Nephron progenitor cell (in vitro differentiated cells): ENCODE results near the gene QPCT.

ENCODE experiments used
- DNase-seq: peaks from one replicate; pipeline ENCODE4 v3.0.0; 2021
- H3K27ac Mint-ChIP-seq: 2 replicates; pipeline ENCODE4 v1.8.0; 2021; ENCODE audit warnings: mild to moderate bottlenecking, moderate library complexity, mixed read lengths
- H3K27me3 Mint-ChIP-seq: 2 replicates; pipeline ENCODE4 v1.8.0; 2021; ENCODE audit warnings: mild to moderate bottlenecking, low read depth, mixed read lengths; ENCODE audit not compliant: poor library complexity
- H3K36me3 Mint-ChIP-seq: 2 replicates; pipeline ENCODE4 v1.8.0; 2021; ENCODE audit warnings: low read depth, mixed read lengths
- H3K4me1 Mint-ChIP-seq: 2 replicates; pipeline ENCODE4 v1.8.0; 2021; ENCODE audit warnings: mixed read lengths
- H3K4me3 Mint-ChIP-seq: 2 replicates; pipeline ENCODE4 v1.8.0; 2021; ENCODE audit warnings: mild to moderate bottlenecking, moderate library complexity, mixed read lengths
- H3K9me3 Mint-ChIP-seq: 2 replicates; pipeline ENCODE4 v1.8.0; 2021; ENCODE audit warnings: mild to moderate bottlenecking, moderate library complexity, mixed read lengths
- CTCF ChIP-seq: fragments of 200-600 bp; sonication (generic); IDR thresholded peaks from 2 replicates; pipeline ENCODE4 v1.5.0; 2021; ENCODE audit warnings: antibody characterized with exemption

QPCT gene

DNA sequence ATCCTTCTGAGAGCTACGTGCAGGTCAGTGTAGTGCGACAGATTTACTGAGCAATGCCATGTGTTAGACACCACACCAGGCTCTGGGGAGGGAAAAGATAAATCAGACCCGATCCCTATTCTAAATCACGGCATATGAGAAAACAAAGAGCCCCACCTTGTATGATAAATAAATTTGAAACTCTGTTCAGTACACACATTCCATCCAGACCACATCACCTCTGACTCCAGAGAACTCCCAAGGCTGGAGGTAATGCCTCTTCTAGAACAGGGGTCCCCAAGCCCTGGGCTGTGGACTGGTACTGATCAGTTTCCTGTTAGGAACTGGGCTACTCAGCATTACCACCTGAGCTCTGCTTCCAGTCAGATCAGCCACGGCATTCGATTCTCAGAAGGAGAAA, 77.3 kb downstream of the QPCT start:
- peaks cover 45% of the 10 kb centered on the region for H3K4me1 Mint-ChIP-seq
- peak overlapping the region; percentile 46 for H3K27ac Mint-ChIP-seq
- peaks cover 5% of the 10 kb centered on the region for H3K27me3 Mint-ChIP-seq
- no peaks in the 10 kb centered on the region for H3K36me3 Mint-ChIP-seq
- H3K9me3 Mint-ChIP-seq, result no peaks in the 10 kb centered on the region
- DNase-seq, result no peak
- TF ChIP-seq CTCF, result no peak
- H3K4me3 Mint-ChIP-seq, result no peak overlapping the region

- no peak for TF ChIP-seq CTCF
- no peak overlapping the region for H3K4me3 Mint-ChIP-seq
These were observed 78.4 kb downstream of the QPCT start for GRCh38 chr2:37422816-37423215.

More at GRCh38 chr2:37422816-37423215, 78.4 kb downstream of the QPCT start:
- no peaks in the 10 kb centered on the region for H3K36me3 Mint-ChIP-seq
- H3K9me3 Mint-ChIP-seq, result no peaks in the 10 kb centered on the region
- H3K27me3 Mint-ChIP-seq, result peaks cover 5% of the 10 kb centered on the region
- H3K27ac Mint-ChIP-seq, result no peak overlapping the region
- H3K4me1 Mint-ChIP-seq, result peaks cover 38% of the 10 kb centered on the region
- no peak for DNase-seq
